Stimulated activated CD8-positive, alpha-beta memory T cell treated with anti-CD3 and anti-CD28 coated beads, Interleukin-15, amount 100 ng/mL, for 48 hours (primary cell): ENCODE data around the gene GIGYF2.
A peak's percentile ranks its signal among the peaks of the same experiment; 100 is the strongest.
"Not testable (repeated sequence)": the region's sequence is repeated elsewhere in the genome, so short reads cannot be mapped to it uniquely, and the experiment has no call there.

Source experiments
- DNase-seq, 2 donors: peaks; one replicate each; pipeline ENCODE4 v3.0.0-alpha.2; 2020; ENCODE audit warnings: low read depth in 2 of 2

GIGYF2 gene

DNA sequence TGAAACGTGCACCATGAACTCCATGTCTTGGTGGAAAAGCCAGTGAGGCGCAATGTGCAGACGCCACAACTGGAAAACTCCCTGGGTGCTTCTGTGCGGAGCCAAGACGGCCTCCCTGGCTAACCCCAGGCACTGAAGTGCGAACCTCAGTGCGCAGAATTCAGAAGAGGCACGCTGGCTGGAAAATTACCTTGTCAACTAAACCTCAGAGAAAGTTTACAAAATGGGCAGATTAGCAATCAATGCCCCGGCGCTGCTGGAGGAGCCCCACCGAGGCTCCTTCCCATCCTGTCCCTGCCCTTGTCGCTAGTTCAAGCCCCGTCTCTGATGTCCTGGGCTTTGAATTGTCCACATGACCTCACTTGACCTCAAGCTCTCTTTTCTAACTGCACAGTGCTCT, 195.1 kb downstream of the GIGYF2 start:
- DNase-seq, result no peak

DNA sequence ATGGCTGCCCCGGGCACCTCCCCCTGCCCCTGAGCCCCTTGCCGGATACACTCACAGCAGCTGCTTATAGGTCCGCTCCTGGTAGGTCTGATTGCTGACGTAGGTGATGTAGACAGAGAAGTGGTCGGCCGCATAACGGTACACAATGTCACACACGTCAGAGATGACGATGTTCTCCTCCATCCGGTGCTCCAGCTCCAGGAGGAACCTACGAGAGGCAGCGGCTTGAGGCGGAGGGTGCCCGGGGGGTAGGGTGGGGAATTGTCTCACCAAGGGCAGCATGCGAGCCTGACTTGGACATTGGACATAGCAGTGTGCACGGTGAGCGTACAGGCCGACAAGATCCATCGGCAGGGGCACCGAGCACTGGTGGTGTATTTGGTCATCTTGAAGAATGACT, 195.7 kb downstream of the GIGYF2 start:
- no peak for DNase-seq

GRCh38 chr2:232893834-232894233, 196.7 kb downstream of the GIGYF2 start:
- no peak for DNase-seq

GRCh38 chr2:232894251-232894650, 197.1 kb downstream of the GIGYF2 start:
- DNase-seq, result no peak

GRCh38 chr2:232894746-232895145, 197.6 kb downstream of the GIGYF2 start:
- no peak for DNase-seq

DNA sequence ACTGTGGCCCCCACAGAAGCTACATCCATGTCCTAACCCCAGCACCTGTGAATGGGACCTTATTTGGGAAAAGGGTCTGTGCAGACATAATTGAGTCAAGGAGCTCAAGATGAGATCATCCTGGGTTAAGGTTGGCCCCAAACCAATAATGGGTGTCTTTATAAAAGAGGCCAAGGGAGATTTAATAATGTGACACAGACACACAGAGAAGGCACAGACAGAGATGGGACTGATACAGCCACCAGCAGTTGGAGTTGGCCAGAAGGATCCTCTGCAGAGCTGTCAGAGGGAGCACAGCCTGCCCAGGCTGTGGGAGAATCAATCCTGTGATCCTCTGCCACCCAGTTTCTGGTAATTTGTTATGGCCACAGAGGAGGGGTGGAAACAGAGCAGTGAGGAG, 199.0 kb downstream of the GIGYF2 start:
- DNase-seq, result no peak

DNA sequence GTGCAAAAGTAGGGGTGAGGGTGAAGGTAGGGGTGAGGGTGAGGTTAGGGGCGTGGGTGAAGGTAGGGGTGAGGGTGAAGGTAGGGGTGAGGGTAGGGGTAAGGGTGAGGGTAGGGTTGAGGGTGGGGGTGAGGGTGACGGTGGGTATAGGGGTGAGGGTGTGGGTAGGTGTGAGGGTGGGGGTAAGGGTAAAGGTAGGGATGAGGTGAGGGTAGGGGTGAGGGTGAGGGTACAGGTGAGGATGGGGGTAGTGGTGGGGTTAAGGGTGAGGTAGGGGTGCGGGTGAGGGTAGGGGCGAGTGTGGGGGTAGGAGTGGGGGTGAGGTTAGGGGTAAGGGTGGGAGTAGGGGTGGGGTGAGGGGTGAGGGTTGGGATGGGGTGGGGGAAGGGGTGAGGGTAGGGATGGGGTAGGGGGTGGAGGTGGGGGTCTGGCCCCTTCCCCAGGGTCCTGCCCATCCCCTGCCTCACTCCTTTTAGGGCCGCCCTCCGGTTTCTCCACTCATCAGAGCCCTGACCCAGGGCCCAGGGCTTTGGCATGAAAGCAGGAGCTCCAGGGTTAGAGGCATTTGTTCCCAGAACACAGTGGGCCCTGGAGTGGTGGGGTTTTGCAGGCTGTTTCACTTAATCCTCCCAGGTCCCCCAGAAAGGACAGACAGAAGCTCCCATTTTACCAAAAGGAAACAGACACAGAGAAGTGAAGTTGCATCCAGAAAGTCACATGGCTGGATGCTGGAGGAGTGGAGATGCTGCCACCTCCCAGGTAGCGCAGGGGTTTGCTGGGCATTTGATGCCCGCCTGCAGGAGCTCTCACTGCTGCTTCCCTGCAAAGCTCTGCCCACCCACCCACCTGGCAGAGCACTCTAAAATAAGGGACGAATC, 199.8 kb downstream of the GIGYF2 start:
- DNase-seq, result no peak

- peak in 1 of 2 donors; percentile 52 for DNase-seq
Observed at GRCh38 chr2:232897598-232898408, 200.7 kb downstream of the GIGYF2 start.

- DNase-seq, result no peak
Observed at GRCh38 chr2:232898592-232899543, 201.7 kb downstream of the GIGYF2 start.

- DNase-seq, result no peak
Observed at GRCh38 chr2:232900811-232901735, 203.9 kb downstream of the GIGYF2 start.

DNA sequence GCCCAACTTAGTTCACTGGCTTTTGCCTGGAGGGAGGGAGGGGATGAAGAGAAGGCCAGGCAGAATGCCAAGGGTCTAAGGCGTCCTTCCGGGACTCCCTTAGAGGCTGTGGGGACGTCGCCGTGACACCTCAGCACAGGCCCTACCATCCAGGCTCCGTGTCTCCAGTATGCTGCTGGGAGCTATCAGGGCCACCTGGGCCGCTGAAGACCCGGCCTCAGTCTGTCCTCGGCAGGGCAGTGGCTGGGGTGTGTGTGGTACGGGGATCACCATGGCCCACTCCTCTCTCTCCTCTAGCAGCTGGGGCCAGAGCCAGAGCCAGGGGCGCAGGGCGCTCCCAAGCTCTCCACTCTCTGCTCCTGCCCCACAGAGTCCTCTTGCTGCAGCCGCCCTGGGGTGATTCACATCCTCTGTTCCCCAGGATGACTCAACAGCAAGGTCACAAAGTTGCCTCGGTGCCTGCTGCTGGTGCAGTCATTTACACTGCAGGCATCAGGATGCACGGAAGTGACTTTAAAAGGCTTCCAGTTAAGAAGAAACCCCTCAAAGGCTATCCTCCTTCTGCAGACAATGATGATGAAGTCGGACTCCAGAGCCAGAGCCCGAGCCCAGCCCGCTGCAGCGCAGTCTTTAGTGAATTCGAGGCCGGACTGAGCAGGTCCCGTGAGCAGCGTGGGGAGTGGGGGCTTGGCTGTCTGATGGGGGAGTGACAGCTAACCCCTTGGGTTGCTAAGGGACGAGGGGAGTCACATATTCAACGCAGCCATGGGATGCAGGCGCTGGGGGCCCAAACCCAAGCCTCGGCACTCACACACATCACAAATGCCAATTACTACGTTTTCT, 204.8 kb downstream of the GIGYF2 start:
- peak; percentile 19 to 49 for DNase-seq

GRCh38 chr2:232903989-232904388, 206.9 kb downstream of the GIGYF2 start:
- no peak for DNase-seq

DNA sequence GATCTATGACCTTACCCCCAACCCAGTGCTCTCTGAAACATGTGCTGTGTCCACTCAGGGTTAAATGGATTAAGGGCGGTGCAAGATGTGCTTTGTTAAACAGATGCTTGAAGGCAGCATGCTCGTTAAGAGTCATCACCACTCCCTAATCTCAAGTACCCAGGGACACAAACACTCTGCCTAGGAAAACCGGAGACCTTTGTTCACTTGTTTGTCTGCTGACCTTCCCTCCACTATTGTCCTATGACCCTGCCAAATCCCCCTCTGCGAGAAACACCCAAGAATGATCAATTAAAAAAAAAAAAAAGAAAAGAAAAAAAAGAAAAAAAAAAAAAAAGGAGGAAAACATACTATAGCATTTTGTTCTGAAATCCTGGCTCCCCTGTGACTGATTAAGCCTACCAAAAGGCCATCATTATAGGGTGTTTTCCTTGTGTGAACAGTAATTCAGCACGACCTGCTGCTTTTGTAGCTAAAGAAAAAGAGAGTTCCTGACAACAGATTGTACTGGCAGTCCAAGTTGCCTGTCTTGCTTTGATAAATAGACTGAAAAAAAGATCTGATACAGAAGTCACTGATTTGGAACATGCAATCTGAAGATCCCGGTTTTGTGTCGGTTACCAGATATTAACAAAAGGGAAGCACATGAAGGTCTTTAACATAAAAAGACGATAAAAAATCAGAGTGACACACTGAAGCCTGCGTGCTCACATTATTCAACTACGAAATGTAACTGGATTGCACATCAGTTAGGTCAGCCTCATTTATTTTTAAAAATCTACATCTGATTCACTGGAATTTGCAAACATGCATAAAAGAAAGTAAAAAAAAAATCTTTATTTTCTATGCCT, 210.0 kb downstream of the GIGYF2 start:
- not testable (repeated sequence) for DNase-seq

GRCh38 chr2:232907718-232908085, 210.6 kb downstream of the GIGYF2 start:
- not testable (repeated sequence) for DNase-seq

DNA sequence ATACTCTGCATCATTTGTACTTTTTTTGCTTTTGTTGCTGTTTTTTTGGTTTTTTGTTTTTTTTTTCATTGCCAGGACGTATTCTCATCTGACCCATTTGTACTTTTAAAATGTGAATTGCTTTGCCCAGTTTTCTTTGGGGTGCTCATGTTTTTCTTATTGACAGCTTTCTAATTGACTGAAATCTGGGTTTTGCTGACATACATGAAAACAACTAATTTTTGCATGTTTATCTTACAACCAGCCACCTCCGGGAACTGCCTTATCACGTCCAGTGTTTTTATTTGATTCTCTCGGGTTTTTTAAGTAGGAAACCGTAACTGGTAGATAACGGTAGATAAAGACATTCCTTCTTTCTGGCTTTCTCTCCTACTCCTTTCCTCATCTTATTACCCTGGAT, 211.6 kb downstream of the GIGYF2 start:
- DNase-seq, result no peak
